GM10847 (cell line): ENCODE results near the gene PKP1.

ENCODE experiments used
- POLR2A ChIP-seq: IDR thresholded peaks from 2 replicates; pipeline ENCODE4 v1.6.1; 2011; ENCODE audit not compliant: insufficient read length; ENCODE audit errors: extremely low read depth

The PKP1 gene

DNA sequence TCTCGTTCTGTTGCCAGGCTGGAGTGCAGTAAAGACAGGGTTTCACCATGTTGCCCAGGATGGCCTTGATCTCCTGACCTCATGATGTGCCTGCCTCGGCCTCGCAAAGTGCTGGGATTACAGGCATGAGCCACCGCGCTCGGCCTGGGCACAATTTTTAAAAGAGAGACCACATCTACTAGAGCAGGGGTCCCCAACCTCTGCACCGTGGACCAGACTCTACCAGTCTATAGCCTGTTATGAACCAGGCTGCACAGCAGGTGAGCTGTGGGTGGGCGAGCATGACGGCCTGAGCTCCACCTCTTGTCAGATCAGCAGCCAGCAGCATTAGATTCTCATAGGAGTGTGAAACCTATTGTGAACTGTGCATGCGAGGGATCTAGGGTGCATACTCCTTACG is 73.4 kb downstream of the PKP1 start:
- no peak for TF ChIP-seq POLR2A

DNA sequence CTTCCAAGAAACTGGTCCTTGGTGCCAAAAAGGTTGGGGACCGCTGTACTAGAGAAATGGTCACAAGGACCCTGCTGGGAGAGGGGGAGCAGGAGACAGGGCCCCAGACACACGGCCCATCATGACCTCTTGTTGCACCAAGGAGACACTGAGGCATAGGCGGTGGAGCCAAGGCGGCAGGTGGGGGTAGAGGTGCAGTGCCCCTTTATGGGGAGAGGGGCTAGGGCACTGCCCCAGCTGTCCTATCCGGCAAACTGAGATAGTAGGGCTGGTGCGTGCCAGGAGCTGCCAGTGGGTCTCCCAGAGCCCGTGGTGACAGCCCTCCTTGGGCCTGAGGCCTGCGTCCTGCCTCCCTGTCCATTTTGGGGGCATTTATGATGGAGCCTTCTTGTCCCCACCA is 73.9 kb downstream of the PKP1 start:
- no peak for TF ChIP-seq POLR2A

DNA sequence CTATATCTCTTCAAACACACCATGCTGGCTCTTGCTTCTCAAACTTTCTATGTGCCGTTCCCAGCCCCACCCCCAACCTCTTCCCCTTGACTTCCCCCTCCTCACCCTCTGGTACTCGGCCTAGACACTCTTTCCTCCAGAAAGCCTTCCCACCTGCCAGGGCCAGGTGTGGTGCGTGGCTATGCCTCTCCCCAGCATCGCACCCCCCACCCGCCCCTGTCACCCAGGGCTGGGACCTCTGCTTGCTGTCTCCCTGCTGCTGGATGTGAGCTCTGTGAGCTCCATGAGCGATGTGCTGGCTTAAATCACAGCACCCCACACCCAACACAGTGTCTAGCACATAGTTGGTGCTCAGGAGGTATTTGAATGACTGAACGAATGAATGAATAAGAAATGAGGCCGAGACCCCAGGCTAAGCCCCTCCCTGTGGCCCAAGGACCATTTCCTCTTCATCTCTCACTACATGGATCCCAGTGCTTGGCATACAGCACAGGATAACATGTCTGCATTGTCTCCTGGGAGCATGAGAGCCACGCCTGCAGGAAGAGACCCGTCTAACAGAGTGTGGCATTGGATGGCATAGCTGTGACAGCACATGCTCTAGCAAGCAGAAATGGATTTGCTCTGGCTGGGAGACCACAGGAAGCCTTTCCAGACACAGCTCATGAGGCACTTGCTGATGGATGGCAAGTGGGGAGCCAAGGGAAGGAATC is 74.5 kb downstream of the PKP1 start:
- no peak for TF ChIP-seq POLR2A

DNA sequence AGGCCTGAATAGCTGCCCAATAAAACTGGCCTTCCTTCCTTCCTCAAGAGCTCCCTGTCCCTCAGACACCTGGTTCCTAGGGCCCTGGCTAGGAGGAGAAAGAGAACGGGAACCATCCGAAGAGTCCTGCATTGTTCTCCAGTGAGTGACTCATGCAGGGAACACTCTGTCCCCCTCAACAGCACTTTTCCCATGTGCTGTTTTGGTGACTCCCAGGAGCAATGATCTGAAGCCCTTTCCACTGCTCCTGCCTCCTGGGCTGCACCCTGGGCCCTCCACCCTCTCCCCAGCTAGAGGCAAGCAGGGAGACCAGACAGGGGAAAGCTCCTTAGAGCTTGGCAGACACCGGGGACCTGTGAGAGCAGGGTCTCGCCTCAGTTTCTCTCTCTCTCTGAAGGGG is 75.3 kb downstream of the PKP1 start:
- no peak for TF ChIP-seq POLR2A

DNA sequence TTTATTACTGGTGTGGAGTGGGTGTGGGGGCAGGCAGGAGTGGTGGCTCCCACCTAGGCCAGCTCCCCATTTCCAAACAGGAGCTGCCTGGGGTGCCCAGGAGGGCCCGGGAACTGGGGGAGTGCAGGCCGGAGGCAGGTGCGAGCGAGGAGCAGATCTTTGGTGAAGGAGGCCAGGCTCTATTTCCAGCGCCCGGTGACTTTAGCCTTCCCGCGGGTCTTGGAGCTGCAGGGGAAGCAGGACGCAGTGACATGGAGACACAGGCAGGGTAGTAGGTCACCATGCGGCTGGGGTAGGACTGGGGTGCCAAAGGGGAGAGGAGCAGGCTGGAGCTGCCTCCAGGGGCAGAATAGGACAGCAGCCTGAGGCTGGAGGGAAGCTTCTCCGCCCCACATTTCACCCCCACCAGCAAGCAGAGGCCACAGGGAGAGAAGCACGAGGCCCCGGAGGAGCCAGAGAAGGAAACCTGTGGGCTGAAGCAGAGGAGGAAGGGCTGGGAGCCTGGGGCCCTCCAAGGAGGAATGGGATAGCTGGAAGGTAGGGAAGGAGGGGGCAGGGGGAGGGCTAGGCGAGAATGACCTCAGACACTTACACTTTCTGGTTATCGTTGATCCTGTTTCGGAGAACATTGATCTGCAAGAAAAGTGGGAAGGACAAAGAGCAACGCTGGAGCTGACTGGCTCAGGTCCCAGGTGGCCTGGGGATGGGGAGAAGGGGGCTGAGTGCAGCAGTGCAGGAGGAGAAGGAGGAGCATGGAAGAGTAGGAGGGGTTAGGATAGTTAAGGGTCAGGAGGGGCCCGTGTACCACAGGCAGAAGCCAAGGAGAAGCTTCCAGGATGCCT is 75.9 kb downstream of the PKP1 start:
- TF ChIP-seq POLR2A: no peak

DNA sequence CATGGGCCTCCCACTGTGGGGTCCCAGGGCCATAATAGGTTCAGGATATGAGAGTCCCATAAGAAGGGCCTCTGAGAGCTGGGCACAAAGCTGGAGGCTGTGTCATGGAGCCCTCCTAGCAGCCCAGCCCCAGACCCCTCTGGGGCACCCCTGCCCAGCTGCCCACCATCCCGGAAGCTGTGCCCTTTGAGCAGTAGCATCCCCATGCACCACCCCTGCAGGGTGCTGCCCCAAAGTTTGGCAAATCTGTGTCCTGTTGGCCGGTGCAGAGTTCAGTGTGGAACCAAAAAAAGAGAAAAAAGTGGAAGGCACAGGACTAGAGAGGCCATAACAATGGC is 76.5 kb downstream of the PKP1 start:
- no peak for TF ChIP-seq POLR2A

DNA sequence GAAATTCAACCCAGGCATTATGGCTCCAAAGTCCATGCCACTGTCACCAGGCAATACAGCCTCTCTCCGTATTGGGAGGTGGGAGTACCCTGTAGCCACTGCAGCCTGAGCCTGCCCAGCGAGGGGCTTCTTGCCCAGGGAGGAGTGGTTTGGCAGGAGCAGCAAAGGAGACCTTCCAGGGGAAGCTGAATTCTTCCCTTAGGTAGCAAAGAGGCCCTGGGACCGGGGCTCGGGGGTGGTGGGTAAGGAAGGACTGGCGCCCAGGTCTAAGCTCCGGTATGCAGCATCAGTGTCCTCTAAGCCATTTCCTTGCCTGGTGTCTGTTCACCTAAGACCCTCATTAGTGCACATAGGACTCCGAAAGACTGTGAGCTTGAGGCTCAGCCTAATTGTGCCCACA is 77.2 kb downstream of the PKP1 start:
- TF ChIP-seq POLR2A: no peak

DNA sequence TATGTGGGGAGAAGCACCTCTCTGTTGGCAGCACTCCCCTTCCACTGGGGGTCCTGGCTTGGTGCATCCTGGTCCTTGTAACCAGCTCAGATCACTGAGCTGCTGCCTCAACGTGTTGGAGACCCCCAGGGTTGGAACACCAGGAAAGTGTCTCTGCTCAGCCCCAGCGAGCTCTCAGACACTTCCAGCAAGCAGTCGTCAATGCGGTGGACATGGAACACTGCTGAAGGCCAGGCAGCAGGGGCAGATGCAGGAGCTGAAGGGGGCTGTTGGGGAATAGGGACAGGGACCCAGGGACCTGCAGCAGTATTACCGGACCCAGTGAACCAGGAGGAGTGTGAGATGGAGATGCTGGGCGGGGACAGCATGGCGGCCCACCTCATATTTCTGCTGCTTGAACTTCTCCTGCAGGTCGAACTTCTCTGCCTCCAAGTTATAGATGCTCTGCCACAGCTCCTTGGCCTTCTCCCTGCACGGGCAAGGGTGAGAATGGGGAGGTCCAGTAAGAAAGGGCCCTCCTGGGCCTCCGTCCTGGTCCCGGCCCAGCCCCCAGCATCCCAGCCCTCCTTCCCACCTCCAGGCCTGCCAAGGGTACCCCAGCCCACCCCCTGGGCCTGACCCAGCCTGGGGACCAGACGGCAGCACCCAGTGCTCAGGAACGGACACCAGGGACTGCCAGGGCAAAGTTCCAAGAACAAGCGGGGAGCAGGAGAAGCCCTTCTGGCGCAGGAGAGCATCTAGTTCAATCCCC is 77.8 kb downstream of the PKP1 start:
- TF ChIP-seq POLR2A: no peak

DNA sequence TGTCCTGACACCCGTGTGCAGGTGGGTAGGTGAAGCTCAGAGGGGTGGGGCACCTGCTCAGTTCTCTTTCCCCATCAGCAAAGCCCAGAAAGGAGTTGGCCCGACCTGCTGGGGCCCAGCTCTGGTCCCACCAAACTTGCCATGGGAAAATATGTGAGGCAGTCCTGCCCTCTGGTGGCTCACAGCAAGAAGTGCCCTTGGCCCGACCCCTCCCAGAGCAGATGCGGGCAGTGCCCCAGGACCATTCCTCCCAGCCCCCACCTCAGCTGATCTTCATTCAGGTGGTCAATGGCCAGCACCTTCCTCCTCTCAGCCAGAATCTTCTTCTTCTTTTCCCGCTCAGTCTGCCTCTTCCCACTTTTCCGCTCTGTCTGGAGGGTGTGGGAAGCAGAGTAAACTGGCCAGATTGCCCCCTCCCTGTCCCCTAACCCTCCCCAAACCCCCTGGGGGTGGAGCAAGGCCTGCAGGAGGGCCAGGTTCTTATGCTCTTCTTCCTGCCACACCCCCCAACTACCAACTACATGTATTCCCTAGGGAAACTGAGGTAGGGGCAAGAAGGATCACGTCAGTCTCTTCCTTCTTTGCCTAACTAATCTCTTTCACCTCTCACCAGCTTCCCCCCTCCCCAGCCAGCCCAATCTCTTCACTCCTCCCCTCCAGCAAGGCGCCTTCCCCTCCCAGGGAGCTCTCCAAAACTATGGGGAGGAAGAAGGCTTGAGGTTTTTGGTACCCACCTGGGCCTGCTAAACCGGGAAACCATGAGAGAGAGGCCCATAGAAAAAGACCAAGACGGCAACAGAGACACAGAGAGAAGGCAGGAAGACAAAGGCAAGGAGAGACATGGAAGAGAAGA is 78.6 kb downstream of the PKP1 start:
- TF ChIP-seq POLR2A: no peak

DNA sequence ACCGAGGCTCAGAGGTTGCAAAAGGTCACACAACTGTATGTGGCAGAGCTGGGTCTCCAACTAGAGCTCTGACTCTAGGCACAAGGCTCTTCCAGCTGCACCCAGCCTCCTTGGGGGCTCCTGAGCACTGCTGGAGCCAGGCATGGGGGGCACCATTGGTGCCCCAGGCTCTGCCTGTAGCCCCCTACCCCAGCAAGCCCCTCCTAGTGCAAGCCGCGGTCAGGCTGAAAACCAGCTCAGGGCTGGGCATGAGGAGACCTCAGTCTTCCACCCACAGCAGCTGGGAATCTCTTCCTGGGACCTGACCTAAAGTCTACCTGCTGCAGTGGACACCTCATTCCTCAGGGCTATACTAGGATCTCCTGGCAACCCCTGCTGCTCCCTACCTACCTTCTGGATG is 79.6 kb downstream of the PKP1 start:
- TF ChIP-seq POLR2A: no peak

DNA sequence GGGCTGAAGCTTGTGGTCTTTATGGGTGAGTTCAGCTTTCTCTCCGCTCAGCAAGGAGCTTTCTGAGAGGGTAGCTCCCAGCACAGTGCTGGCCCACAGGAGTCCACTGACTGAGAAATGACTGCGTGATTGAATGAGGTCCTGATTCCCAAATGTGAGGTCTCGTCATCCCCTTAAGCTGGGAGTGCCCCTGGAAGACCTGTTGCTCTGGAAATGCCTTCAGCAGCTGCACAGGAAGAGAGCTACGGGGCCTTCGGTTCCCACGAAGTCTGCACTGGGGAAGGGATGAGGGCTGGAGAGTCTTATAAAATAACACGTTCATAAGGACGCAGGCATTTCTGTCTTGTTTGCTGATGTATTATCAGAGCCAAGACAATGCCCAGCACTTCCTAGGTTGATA is 80.2 kb downstream of the PKP1 start:
- no peak for TF ChIP-seq POLR2A

DNA sequence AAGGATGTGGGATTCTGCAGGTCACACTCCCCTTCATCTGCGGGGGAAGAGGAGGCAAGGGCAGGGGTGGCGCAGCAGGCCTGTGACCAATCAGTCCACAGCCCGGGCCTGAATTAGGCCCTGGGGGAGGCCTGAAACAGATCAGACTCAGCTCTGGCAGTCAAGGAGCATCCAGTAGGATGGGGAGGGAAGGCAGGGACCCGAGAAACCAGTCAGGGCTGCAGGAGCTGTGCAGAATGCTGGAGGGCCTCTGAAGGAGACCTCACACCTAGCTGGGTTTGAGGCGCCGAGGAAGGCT is 81.5 kb downstream of the PKP1 start:
- TF ChIP-seq POLR2A: no peak

DNA sequence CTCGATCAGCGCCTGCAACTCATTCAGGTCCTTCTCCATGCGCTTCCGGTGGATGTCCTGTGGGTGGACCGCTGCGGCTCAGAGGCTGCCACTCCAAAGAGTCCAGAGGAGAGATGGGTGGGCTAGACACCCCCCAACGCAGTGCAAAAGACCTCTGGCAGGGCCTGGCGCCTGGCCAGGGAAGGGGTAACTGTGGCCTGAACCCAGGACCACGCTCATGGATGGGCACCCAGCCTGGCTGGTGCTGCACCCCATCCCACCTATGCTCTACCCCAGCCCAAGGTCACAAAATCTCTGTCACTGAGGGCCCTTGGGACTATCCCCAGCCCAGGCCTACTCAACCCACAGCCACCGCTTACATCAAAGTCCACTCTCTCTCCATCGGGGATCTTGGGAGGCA is 81.9 kb downstream of the PKP1 start:
- no peak for TF ChIP-seq POLR2A

DNA sequence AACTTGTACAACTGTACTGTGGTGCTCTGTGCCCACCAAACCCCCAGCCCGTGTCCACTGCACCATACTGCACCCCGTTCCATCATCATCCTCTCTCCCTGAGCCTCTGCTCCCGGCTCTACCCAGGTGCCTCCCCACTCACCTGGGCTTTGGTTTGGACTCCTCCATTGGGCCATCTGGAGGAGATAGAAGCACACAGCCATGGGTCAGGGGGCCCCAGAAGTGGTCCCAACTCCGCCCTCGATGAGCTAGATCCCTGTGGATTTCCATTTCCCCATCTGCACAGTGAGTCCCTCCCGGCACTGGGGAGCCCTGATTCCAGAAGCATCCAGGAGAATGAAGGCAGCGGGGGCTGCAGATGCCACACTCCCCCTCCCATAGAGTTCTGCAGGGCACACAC is 83.4 kb downstream of the PKP1 start:
- TF ChIP-seq POLR2A: no peak

DNA sequence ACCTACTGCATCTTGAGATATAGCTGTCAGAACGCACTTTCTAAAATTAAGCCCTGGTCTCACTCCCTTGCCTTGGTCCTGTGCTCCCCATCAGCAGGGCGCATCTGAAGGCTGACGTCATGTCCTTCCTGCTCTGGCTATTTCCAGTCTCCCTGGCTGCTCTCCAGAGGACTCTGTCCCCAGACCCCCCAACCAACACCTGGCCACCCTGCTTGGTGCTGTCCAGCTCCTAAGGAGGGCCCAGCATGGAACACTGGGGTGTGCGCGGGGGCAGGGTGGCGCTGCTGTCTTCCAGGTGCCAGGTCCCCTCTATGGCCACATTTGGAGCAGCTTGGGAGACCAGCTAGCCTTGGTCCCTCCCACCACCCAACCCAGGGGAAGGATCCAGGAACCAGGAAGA is 85.9 kb downstream of the PKP1 start:
- TF ChIP-seq POLR2A: no peak

DNA sequence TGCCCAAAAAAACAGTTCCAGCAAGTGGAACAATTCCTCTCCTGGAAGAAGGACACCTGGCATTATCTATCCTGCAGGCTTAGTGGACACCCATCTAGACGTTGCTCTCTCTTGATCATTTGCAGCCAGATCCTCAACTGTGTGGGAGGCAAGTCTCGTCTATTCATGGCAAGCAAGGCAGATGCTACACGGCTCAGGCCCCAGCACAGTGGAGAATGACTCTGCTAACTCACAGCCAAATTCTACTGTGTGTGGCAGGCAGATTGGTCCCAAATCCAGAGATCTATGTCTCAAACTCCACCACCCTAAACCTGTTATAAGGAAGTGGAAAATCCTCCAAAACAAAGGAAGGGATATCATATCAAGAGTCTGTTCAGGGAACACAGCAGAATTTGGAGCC is 87.2 kb downstream of the PKP1 start:
- TF ChIP-seq POLR2A: no peak

DNA sequence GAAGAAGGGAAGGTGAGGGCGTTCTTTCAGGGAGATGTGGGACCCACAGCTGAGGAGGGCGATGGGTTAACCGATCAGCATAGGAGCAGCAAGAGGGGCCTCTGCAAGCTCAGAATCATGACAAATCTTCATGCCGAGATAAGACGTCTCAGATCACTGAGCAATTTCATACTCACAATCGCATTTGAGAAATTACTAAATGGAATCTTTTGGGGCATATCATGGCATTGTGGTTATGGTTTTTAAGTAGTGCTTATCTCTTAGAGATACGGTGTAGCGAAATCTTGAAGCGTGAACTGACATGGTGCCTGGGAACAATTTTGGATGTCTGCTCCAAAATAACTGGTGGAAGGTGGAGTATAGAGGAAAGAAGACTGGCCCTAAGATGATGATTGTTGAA is 88.0 kb downstream of the PKP1 start:
- TF ChIP-seq POLR2A: no peak
